Endothelial cell of umbilical vein (primary cell): ENCODE measurements around the gene ATG101. TPM values are rescaled to one million over a fixed set of nuclear protein-coding genes. Genes with fewer than 3 reads are reported as not detected.

ENCODE experiments used
- BruUV-seq: library from RNA; stranded (reverse); fragments of 400-500 nt; replicated peaks from 2 replicates; lab custom pipeline; 2021; lab: Mats Ljungman, UMichigan
- CTCF ChIA-PET: fragments of 300-600, 350-600 bp; sonication (Branson Sonifier 250); formaldehyde crosslinking; loops from one replicate; lab custom pipeline; 2021; ENCODE audit warnings: antibody characterized with exemption, inconsistent platforms; lab: Charles Lee
- POLR2A ChIA-PET: fragments of 300-600, 350-600 bp; sonication (Branson Sonifier 250); formaldehyde crosslinking; loops from one replicate; lab custom pipeline; 2021; ENCODE audit warnings: antibody characterized with exemption, inconsistent platforms; lab: Charles Lee
- DNase-seq: peaks from one replicate; pipeline ENCODE4 v3.0.0-alpha.2; 2011; ENCODE audit warnings: low read depth, low spot score
- FAIRE-seq: peaks from 2 replicates; lab custom pipeline; 2011; peaks lifted over from hg19 to GRCh38; lab: Jason Lieb, UNC
- H2AFZ ChIP-seq: 2 replicates; pipeline ENCODE4 v1.6.0; 2012; ENCODE audit warnings: low read depth, low read length, control low read depth, inconsistent platforms
- H3K27ac ChIP-seq: 2 replicates; pipeline ENCODE4 v1.5.1; 2011; ENCODE audit warnings: low read depth, mild to moderate bottlenecking, control low read depth, low read length, moderate library complexity; ENCODE audit not compliant: insufficient read depth
- H3K27me3 ChIP-seq, 2 experiments: 2 replicates each; pipeline versions ENCODE4 v1.6.0 to v1.6.1; 2011; ENCODE audit warnings: low read length in 2 of 2, mixed read lengths in 1 of 2; ENCODE audit not compliant: control insufficient read depth in 2 of 2, insufficient read depth in 2 of 2
- H3K36me3 ChIP-seq, 2 experiments: 2 replicates in 1 of 2; 3 replicates in 1 of 2; pipeline ENCODE4 v1.5.1; 2011; ENCODE audit warnings: low read length in 2 of 2, mild to moderate bottlenecking in 1 of 2, moderate library complexity in 1 of 2; ENCODE audit not compliant: control insufficient read depth in 2 of 2, insufficient read depth in 2 of 2; ENCODE audit errors: extremely low read depth in 1 of 2
- H3K4me1 ChIP-seq: 3 replicates; pipeline ENCODE4 v1.5.1; 2011; ENCODE audit warnings: mild to moderate bottlenecking, low read length; ENCODE audit not compliant: control insufficient read depth, insufficient read depth; ENCODE audit errors: extremely low read depth
- H3K4me2 ChIP-seq: 2 replicates; pipeline ENCODE4 v1.6.1; 2011; ENCODE audit warnings: low read length, control low read depth, mixed read lengths; ENCODE audit not compliant: insufficient read depth
- H3K4me3 ChIP-seq, 3 experiments: fragments of 200-600 bp in 1 of 3; sonication (generic), shearing (Covaris generic) in 1 of 3; replicated peaks in 1 of 3; 2 replicates each; pipeline ENCODE4 v1.5.1; 2011 to 2016; ENCODE audit warnings: control low read depth in 3 of 3, low read length in 3 of 3, mild to moderate bottlenecking in 2 of 3, inconsistent platforms in 1 of 3, low read depth in 1 of 3, moderate library complexity in 1 of 3; ENCODE audit not compliant: insufficient read depth in 1 of 3
- H3K79me2 ChIP-seq: 2 replicates; pipeline ENCODE4 v1.6.0; 2012; ENCODE audit warnings: low read length, inconsistent platforms; ENCODE audit not compliant: control insufficient read depth, insufficient read depth
- H3K9ac ChIP-seq: replicated peaks from 2 replicates; pipeline ENCODE3; 2011; ENCODE audit warnings: low read length, control low read depth; ENCODE audit not compliant: insufficient read depth; ENCODE audit errors: extremely low read depth
- H3K9me1 ChIP-seq: replicated peaks from 3 replicates; pipeline ENCODE4 v1.6.0; 2011; ENCODE audit warnings: mild to moderate bottlenecking, low read length; ENCODE audit not compliant: control insufficient read depth, insufficient read depth; ENCODE audit errors: extremely low read depth
- H3K9me3 ChIP-seq: replicated peaks from 2 replicates; pipeline ENCODE4 v1.5.1; 2012; ENCODE audit warnings: low read length, inconsistent platforms; ENCODE audit not compliant: control insufficient read depth, insufficient read depth
- H4K20me1 ChIP-seq: replicated peaks from 2 replicates; pipeline ENCODE3; 2011; ENCODE audit warnings: mild to moderate bottlenecking, low read length; ENCODE audit not compliant: control insufficient read depth, insufficient read depth; ENCODE audit errors: extremely low read depth
- FOS ChIP-seq: IDR thresholded peaks from 2 replicates; pipeline ENCODE4 v1.6.1; 2011; ENCODE audit warnings: mild to moderate bottlenecking, low read length, moderate library complexity, borderline replicate concordance; ENCODE audit not compliant: insufficient read depth
- POLR2AphosphoS5 ChIP-seq: IDR thresholded peaks from 2 replicates; pipeline ENCODE4 v1.6.1; 2012; ENCODE audit warnings: low read depth, mild to moderate bottlenecking, control low read depth, low read length, moderate library complexity; ENCODE audit not compliant: insufficient read depth
- dilution Hi-C: fragments of 300-500 bp; cut with MboI; formaldehyde crosslinking; loops from one replicate; pipeline ENCODE4 v1.15.0; 2019; ENCODE audit warnings: low sequenced_read_pairs; ENCODE audit not compliant: extremely low pct_ligation_motif_present
- intact Hi-C: fragments of 100-400 bp; cut with micrococcal nuclease; formaldehyde crosslinking; loops from one replicate; pipeline ENCODE4 v1.10.0; 2022
- polyA plus RNA-seq, 4 experiments: library from polyadenylated mRNA; depleted of rRNA in 3 of 4; stranded (reverse) in 3 of 4; unstranded in 1 of 4; fragments of >200 nt; gene quantifications; 2 replicates each; pipeline versions ENCODE4 v1.2.1 to v1.2.3, GENCODE V29; 2011 to 2012; ENCODE audit warnings: missing spikeins in 1 of 4
- total RNA-seq: library from RNA; stranded (reverse); gene quantifications from 2 replicates; pipeline ENCODE4 v1.2.3, GENCODE V29; 2021
- TF ChIP-seq, protein P1 (sequence below): IDR thresholded peaks from 2 replicates; pipeline ENCODE4 v1.6.1; 2011; ENCODE audit not compliant: insufficient read depth, insufficient read length
- TF ChIP-seq, protein P2 (sequence below), 2 donors: IDR thresholded peaks; 1 replicate in 1 of 2; 2 replicates in 1 of 2; pipeline ENCODE4 v1.5.1; 2011; ENCODE audit warnings: low read length in 2 of 2, mild to moderate bottlenecking in 2 of 2, moderate library complexity in 2 of 2, control low read depth in 1 of 2, inconsistent platforms in 1 of 2, low read depth in 1 of 2; ENCODE audit not compliant: insufficient read depth in 1 of 2; ENCODE audit errors: extremely low read depth in 1 of 2

ATG101 gene
- total and polyA plus RNA-seq, 2 donors (not counting 3 experiments of a cell fraction or from before 2014, with no cell fraction given): 41.6 to 78.4 TPM

DNA sequence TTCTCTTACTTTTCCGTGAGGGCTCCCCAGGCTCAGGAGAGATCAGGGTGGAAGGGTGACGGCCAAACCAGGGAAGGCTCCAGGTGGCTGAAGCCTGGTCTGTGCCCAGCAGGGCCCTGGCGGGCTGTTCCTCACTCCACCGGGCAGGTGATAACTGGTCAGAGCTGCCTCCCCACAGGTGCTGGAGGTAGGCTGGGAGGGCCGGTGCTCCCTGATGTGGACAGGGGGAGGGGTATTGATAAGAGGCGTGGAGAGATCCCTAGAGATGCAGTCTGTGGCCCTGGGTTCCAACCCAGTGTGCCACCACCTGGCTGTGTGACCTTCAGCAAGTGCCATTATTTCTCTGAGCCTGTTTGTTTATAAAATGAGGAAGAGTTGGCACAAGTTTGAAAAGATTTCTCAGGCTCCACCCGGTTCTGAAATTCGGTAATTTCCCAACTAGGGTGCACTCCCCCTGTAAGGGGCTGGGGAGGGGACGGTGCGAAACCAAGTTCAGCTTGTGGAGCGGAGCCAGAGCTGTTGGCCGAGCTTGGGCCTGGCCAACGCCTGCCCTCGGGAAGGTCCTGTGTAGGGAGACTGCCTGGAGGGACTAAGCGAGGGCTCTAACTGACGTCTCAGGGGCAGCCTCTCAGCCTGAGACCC, 19.5 kb upstream of the ATG101 start:
- Histone ChIP-seq H3K36me3 (no peaks in the 10 kb centered on the region), H2AFZ (peak overlapping the region; percentile 76), H3K9me3 (no peaks in the 10 kb centered on the region), H3K27me3 (no peaks in the 10 kb centered on the region), H3K27ac (peak overlapping the region; percentile 85), H4K20me1 (no peaks in the 10 kb centered on the region), H3K4me1 (peaks cover 27% of the 10 kb centered on the region), H3K9me1 (no peaks in the 10 kb centered on the region), H3K4me3 (peak overlapping the region; percentile 11 to 36 (median 31)), H3K4me2 (peak overlapping the region; percentile 75), H3K9ac (peak overlapping the region; percentile 97), H3K79me2 (no peaks in the 10 kb centered on the region)
- DNase-seq: no peak
- ChIA-PET POLR2A (interaction anchor here (1.2 kb wide), 1 partner anchor 40 kb away, joined by 6 read pairs; no protein-coding TSS in a partner anchor), CTCF (interaction anchor here (0.9 to 2.7 kb wide), 8 partner anchors 11 to 46 kb away, joined by 3 to 33 read pairs (median 5); no protein-coding TSS in a partner anchor)
- BruUV-seq: no TSS peak
- dilution Hi-C loops: no loop called here
- FAIRE-seq: no peak
- TF ChIP-seq, protein P1, sequence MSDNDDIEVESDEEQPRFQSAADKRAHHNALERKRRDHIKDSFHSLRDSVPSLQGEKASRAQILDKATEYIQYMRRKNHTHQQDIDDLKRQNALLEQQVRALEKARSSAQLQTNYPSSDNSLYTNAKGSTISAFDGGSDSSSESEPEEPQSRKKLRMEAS: no peak
- intact Hi-C loops: loop anchor here (2.0 kb wide), 1 partner anchor 55 kb away; no protein-coding TSS in a partner anchor

DNA sequence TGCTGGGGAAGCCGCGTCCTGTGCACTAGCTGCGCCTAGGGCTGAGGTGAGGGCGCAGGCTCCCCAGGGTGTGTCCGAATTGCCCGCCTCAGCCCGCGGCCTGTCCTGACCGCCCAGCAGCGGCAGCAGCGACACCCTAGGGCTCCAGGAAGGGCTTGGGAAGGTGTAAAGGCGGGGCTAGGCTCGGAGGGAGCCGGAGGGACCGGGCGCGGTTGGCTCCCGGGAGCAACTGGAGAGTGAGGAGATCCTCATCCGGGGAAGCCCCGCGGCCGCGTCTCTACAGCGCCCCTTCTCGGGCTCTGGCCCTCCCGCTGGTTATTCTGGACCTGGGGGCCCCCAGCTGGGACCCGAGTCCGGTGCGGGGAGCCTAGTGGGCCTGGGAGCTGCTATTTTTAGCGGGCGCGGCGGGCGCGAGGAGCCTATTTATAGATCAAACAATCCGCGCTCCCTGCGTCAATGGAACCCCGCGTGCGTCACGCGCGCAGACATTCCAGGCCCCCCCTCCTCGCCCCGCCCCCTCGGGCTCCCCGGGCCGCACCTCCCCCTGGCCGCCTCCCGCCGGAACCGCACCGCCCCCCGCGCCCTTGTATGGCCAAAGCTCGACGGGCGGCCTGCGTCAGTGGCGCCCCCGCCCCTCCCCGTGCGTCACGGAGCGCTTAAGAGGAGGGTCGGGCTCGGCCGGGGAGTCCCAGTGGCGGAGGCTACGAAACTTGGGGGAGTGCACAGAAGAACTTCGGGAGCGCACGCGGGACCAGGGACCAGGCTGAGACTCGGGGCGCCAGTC, 18.8 kb upstream of the ATG101 start, which contains the start of gene NR4A1:
Gene NR4A1, plus strand, starts transcription at position 685 of the 784 bp plus-strand sequence. CDS start 2,887 bp downstream, outside the sequence.
- POLR2A ChIA-PET: interaction anchor here (0.7 to 1.2 kb wide), 2 partner anchors 41 to 44 kb away, joined by 4 to 6 read pairs; partner anchors contain the start of gene TAMALIN

More for the DNA sequence above, 18.8 kb upstream of the ATG101 start, which contains the start of gene NR4A1:
- DNase-seq (peak; percentile 96), FAIRE-seq (peak; percentile 88)
- H4K20me1 ChIP-seq: no peaks in the 10 kb centered on the region
- no peaks in the 10 kb centered on the region for H3K27me3 ChIP-seq
- H3K4me1 ChIP-seq: peaks cover 20% of the 10 kb centered on the region
- no peaks in the 10 kb centered on the region for H3K9me1 ChIP-seq
- no peaks in the 10 kb centered on the region for H3K79me2 ChIP-seq
- H3K4me3 ChIP-seq: peak within 1 kb of the TSS; percentile 32 to 46 (median 44)
- dilution Hi-C loops: no loop called here
- CTCF ChIA-PET: interaction anchor here (0.6 to 2.7 kb wide), 17 partner anchors 8 to 987 kb away, joined by 3 to 33 read pairs (median 4); partner anchors contain the start of gene ATG101
- H3K27ac ChIP-seq: peak within 1 kb of the TSS; percentile 85
- TF ChIP-seq FOS (no peak), POLR2AphosphoS5 (no peak)
- TF ChIP-seq, protein P2, sequence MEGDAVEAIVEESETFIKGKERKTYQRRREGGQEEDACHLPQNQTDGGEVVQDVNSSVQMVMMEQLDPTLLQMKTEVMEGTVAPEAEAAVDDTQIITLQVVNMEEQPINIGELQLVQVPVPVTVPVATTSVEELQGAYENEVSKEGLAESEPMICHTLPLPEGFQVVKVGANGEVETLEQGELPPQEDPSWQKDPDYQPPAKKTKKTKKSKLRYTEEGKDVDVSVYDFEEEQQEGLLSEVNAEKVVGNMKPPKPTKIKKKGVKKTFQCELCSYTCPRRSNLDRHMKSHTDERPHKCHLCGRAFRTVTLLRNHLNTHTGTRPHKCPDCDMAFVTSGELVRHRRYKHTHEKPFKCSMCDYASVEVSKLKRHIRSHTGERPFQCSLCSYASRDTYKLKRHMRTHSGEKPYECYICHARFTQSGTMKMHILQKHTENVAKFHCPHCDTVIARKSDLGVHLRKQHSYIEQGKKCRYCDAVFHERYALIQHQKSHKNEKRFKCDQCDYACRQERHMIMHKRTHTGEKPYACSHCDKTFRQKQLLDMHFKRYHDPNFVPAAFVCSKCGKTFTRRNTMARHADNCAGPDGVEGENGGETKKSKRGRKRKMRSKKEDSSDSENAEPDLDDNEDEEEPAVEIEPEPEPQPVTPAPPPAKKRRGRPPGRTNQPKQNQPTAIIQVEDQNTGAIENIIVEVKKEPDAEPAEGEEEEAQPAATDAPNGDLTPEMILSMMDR (IDR thresholded peaks at IDR 0.05; ENCODE audit: extremely low read depth in 1 of 2, insufficient read depth in 1 of 2, low read depth in 1 of 2, low read length in 2 of 2): peak; percentile 5 to 10
- H3K36me3 ChIP-seq: no peaks in the 10 kb centered on the region
- H3K9me3 ChIP-seq: no peaks in the 10 kb centered on the region
- intact Hi-C loops: loop anchor here (1.0 to 2.0 kb wide), 6 partner anchors 13 to 54 kb away; partner anchors contain the start of gene ATG101
- H2AFZ ChIP-seq: peak within 1 kb of the TSS; percentile 76
- H3K4me2 ChIP-seq: peak within 1 kb of the TSS; percentile 75
- H3K9ac ChIP-seq: peak within 1 kb of the TSS; percentile 97
- BruUV-seq: TSS peak; percentile 89
